GM12874 (cell line): Measurements from ENCODE around the gene ABCC1.

Experiments
- CTCF ChIP-seq: IDR thresholded peaks from 2 replicates; pipeline ENCODE4 v1.5.1; 2011; ENCODE audit warnings: low read depth, mild to moderate bottlenecking, control low read depth, low read length, moderate library complexity; ENCODE audit not compliant: insufficient read depth

Gene ABCC1

DNA sequence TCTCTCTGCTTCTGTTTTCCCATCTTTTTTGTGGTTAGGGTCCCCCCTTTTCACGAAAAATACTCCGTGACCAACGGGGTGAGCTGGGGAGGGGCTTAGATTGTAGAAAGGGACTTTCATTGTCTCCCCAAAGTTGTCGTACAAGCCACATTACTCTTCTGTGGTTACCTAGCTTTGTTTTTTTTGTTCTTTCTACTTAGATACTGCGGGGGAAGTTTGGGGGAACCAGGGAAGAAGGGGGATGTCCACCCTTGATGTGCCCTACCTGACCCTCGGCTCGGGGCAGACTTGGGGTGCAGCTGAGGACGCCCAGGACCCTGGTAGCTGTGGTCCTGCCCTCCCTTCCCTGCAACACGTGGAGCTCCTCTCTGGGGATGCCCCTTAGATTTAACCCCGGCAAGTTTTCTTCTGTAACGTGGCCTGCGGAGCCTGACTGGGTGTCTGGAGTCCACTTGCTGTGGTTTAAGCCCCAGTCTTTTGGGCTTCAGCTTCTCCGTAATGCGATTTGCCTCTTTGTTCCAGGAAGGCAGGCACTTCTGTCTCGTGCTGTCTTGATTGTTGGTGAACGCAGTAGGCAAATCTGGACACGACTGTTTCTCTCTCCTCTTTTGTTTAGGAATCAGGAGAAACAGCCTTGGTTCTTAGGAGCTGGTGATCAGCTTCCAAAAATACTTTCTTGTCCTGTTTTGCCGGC, 892 bp downstream of the ABCC1 start:
- no peak for TF ChIP-seq CTCF

DNA sequence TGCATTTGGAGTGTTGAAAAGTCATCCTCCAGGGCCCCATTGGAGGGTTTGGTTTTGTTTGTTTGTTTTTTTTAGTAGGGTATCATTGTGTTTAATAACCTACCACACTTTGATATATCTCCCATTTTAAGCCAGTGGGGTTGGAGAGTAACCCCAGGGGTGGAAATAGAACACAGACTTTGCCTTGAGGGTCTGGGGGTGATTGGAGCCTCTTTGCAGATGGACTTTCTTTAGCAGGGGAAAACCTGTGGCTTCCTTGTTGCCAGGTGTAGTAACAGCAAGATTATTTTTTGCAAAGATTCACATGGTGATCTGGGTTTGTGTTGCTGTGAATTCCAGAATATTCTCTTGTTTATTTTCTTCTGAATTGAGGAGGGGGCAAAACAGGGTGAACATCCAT, 1.5 kb downstream of the ABCC1 start:
- TF ChIP-seq CTCF: no peak

DNA sequence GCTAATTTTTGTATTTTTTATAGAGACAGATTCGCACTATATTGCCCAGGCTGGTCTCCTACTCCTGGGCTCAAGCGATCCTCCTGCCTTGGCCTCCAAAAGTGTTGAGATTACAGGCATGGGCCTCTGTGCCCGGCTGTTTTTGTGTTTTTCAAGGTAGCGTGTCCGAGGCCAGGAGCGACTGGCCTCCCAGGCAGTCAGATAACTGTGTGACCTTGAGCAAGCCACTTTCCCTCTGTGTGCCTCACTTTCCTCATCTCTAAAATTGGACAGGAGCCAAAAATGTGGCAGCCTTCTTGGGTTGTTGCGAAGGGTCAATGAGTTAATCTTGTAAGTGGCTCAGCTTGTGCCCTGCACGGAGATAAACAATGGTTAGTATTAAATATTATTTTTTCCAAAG, 2.4 kb downstream of the ABCC1 start:
- TF ChIP-seq CTCF: no peak

GRCh38 chr16:15952265-15952711, 2.9 kb downstream of the ABCC1 start:
- TF ChIP-seq CTCF: no peak

- TF ChIP-seq CTCF: no peak
These were observed 4.1 kb downstream of the ABCC1 start for GRCh38 chr16:15953477-15953876.

- TF ChIP-seq CTCF: no peak
These were observed 4.8 kb downstream of the ABCC1 start for GRCh38 chr16:15953929-15954813.

- TF ChIP-seq CTCF: no peak
These were observed 5.4 kb downstream of the ABCC1 start for GRCh38 chr16:15954814-15955151.
